SK-N-SH (cell line): ENCODE data around the gene DNAH6. TPM values are rescaled to one million over a fixed set of nuclear protein-coding genes. Genes with fewer than 3 reads are reported as not detected.

ENCODE experiments used
- CTCF ChIA-PET: fragments of 300-600, 350-600 bp; formaldehyde crosslinking; extraction: SDS; loops from one replicate; lab custom pipeline; 2021; lab: Yijun Ruan, JAX
- POLR2A ChIA-PET: fragments of 350-600 bp; sonication (Branson Sonifier 250); formaldehyde crosslinking; extraction: SDS; loops from one replicate; lab custom pipeline; 2020; ENCODE audit warnings: antibody characterized with exemption, inconsistent platforms; lab: Yijun Ruan, JAX
- DNase-seq: peaks from one replicate; pipeline ENCODE4 v3.0.0; 2012
- H2AFZ ChIP-seq: fragments of 200-600 bp; sonication (generic); 2 replicates; pipeline ENCODE4 v1.8.1; 2016; ENCODE audit warnings: antibody characterized with exemption, mild to moderate bottlenecking, low read depth
- H3F3A ChIP-seq: fragments of 200-600 bp; sonication (generic); replicated peaks from 2 replicates; pipeline ENCODE3; 2016; ENCODE audit warnings: antibody characterized with exemption, mild to moderate bottlenecking; ENCODE audit not compliant: insufficient read depth
- H3K27ac ChIP-seq, 2 experiments: fragments of 200-500 bp in 1 of 2; fragments of 200-600 bp in 1 of 2; sonication (Bioruptor generic) in 1 of 2; sonication (generic), shearing (Covaris generic) in 1 of 2; 2 replicates each; pipeline versions ENCODE4 v1.5.1 to v1.6.1; 2014 to 2016; ENCODE audit warnings: low read depth in 2 of 2, inconsistent platforms in 1 of 2, low read length in 1 of 2, mild to moderate bottlenecking in 1 of 2, mixed read lengths in 1 of 2
- H3K27me3 ChIP-seq: fragments of 200-600 bp; sonication (generic), shearing (Covaris generic); 2 replicates; pipeline ENCODE4 v1.6.1; 2016; ENCODE audit warnings: mixed run types; ENCODE audit not compliant: insufficient read depth
- H3K36me3 ChIP-seq, 2 experiments: fragments of 200-500 bp in 1 of 2; fragments of 200-600 bp in 1 of 2; sonication (Bioruptor generic) in 1 of 2; sonication (generic) in 1 of 2; replicated peaks in 1 of 2; 2 replicates each; pipeline versions ENCODE3 to v1.5.1; 2014 to 2016; ENCODE audit warnings: low read length in 1 of 2, mild to moderate bottlenecking in 1 of 2; ENCODE audit not compliant: insufficient read depth in 2 of 2, control insufficient read depth in 1 of 2
- H3K4me1 ChIP-seq, 2 experiments: fragments of 200-500 bp in 1 of 2; fragments of 200-600 bp in 1 of 2; sonication (Bioruptor generic) in 1 of 2; sonication (generic), shearing (Covaris generic) in 1 of 2; 2 replicates each; pipeline versions ENCODE4 v1.5.1 to v1.6.1; 2014 to 2016; ENCODE audit warnings: low read depth in 1 of 2, low read length in 1 of 2, mixed run types in 1 of 2; ENCODE audit not compliant: insufficient read depth in 2 of 2, control insufficient read depth in 1 of 2
- H3K4me2 ChIP-seq: fragments of 200-600 bp; sonication (generic), shearing (Covaris generic); 2 replicates; pipeline ENCODE4 v1.6.1; 2017; ENCODE audit warnings: mixed run types
- H3K4me3 ChIP-seq, 2 experiments: fragments of 200-500 bp in 1 of 2; fragments of 200-600 bp in 1 of 2; sonication (Bioruptor generic) in 1 of 2; sonication (generic), shearing (Covaris generic) in 1 of 2; 2 replicates each; pipeline versions ENCODE4 v1.5.1 to v1.8.1; 2014 to 2016; ENCODE audit warnings: low read depth in 2 of 2, inconsistent platforms in 1 of 2, low read length in 1 of 2, mild to moderate bottlenecking in 1 of 2, mixed read lengths in 1 of 2, moderate library complexity in 1 of 2
- H3K79me2 ChIP-seq: fragments of 200-600 bp; sonication (generic); 2 replicates; pipeline ENCODE4 v1.8.1; 2017; ENCODE audit warnings: mild to moderate bottlenecking; ENCODE audit not compliant: insufficient read depth
- H3K9ac ChIP-seq: fragments of 200-600 bp; sonication (generic); 2 replicates; pipeline ENCODE4 v1.6.1; 2017; ENCODE audit warnings: mixed run types
- H3K9me2 ChIP-seq: fragments of 200-600 bp; sonication (generic); 2 replicates; pipeline ENCODE4 v1.6.1; 2017; ENCODE audit warnings: mixed run types
- H3K9me3 ChIP-seq: fragments of 200-600 bp; sonication (generic); 2 replicates; pipeline ENCODE4 v1.6.1; 2017; ENCODE audit warnings: mixed run types, mild to moderate bottlenecking, moderate library complexity
- H4K20me1 ChIP-seq: fragments of 200-600 bp; sonication (generic); 2 replicates; pipeline ENCODE4 v1.6.1; 2017; ENCODE audit warnings: mild to moderate bottlenecking, mixed run types; ENCODE audit not compliant: insufficient read depth
- CTCF ChIP-seq: fragments of 200-600 bp; sonication (generic); IDR thresholded peaks from 2 replicates; pipeline ENCODE4 v1.6.1; 2017; ENCODE audit warnings: antibody characterized with exemption, mild to moderate bottlenecking, moderate library complexity
- EP300 ChIP-seq, 2 experiments: IDR thresholded peaks; 2 replicates each; pipeline versions ENCODE4 v1.4.0 to v1.6.1; 2012; ENCODE audit warnings: borderline replicate concordance in 1 of 2, low read depth in 1 of 2, low read length in 1 of 2
- EZH2phosphoT487 ChIP-seq: fragments of 200-600 bp; sonication (generic); IDR thresholded peaks from 2 replicates; pipeline ENCODE4 v1.6.1; 2017; ENCODE audit warnings: low read depth, mixed run types, mild to moderate bottlenecking, antibody characterized with exemption, moderate library complexity, borderline replicate concordance
- FOSL2 ChIP-seq: IDR thresholded peaks from 2 replicates; pipeline ENCODE4 v1.4.0; 2012; ENCODE audit warnings: low read depth, mild to moderate bottlenecking, moderate library complexity, borderline replicate concordance
- FOXJ3 ChIP-seq: sonication (generic); formaldehyde crosslinking; IDR thresholded peaks from 2 replicates; pipeline ENCODE4 v1.5.1; 2020; ENCODE audit warnings: mild to moderate bottlenecking, missing genetic modification reagents
- FOXM1 ChIP-seq: IDR thresholded peaks from 2 replicates; pipeline ENCODE4 v1.4.0; 2012; ENCODE audit warnings: low read depth, mild to moderate bottlenecking
- IRF3 ChIP-seq: fragments of 150-350 bp; IDR thresholded peaks from 2 replicates; pipeline ENCODE4 v1.6.1; 2016; ENCODE audit warnings: mild to moderate bottlenecking, low read depth, low read length
- JUND ChIP-seq: IDR thresholded peaks from 2 replicates; pipeline ENCODE4 v1.4.0; 2012
- MAX ChIP-seq: IDR thresholded peaks from 2 replicates; pipeline ENCODE4 v1.4.0; 2012; ENCODE audit warnings: low read depth
- MEF2A ChIP-seq: IDR thresholded peaks from 2 replicates; pipeline ENCODE4 v1.4.0; 2012; ENCODE audit warnings: low read depth, borderline replicate concordance
- RAD21 ChIP-seq: IDR thresholded peaks from 2 replicates; pipeline ENCODE4 v1.6.1; 2012; ENCODE audit warnings: mild to moderate bottlenecking, low read length
- RCOR1 ChIP-seq: fragments of 150-350 bp; IDR thresholded peaks from 2 replicates; pipeline ENCODE4 v1.6.1; 2017; ENCODE audit warnings: antibody characterized with exemption, low read length
- REST ChIP-seq: IDR thresholded peaks from 2 replicates; pipeline ENCODE4 v1.6.1; 2012; ENCODE audit warnings: mild to moderate bottlenecking, low read depth, low read length, moderate library complexity
- RFX5 ChIP-seq: IDR thresholded peaks from 2 replicates; pipeline ENCODE4 v1.6.1; 2012; ENCODE audit warnings: mild to moderate bottlenecking, improper control_type of control experiment, low read length
- RXRA ChIP-seq: IDR thresholded peaks from 2 replicates; pipeline ENCODE4 v1.4.0; 2012; ENCODE audit warnings: low read depth, mild to moderate bottlenecking, borderline replicate concordance
- TAF1 ChIP-seq: IDR thresholded peaks from 2 replicates; pipeline ENCODE4 v1.6.1; 2012; ENCODE audit warnings: low read depth, mild to moderate bottlenecking, low read length, moderate library complexity, borderline replicate concordance
- USF1 ChIP-seq: IDR thresholded peaks from 2 replicates; pipeline ENCODE4 v1.4.0; 2012; ENCODE audit warnings: low read depth, borderline replicate concordance
- YY1 ChIP-seq: IDR thresholded peaks from 2 replicates; pipeline ENCODE4 v1.4.0; 2012; ENCODE audit warnings: low read depth, mild to moderate bottlenecking
- ZBTB33 ChIP-seq: IDR thresholded peaks from 2 replicates; pipeline ENCODE4 v1.4.0; 2012; ENCODE audit warnings: low read depth, borderline replicate concordance
- WGBS: methylation state at CpG from one replicate; pipeline ENCODE4 v1.1.6; 2017; ENCODE audit warnings: low lambda C conversion rate; 5-methylcytosine and 5-hydroxymethylcytosine counted together
- polyA plus RNA-seq, 3 experiments: library from polyadenylated mRNA; depleted of rRNA; stranded (reverse); fragments of >200 nt; gene quantifications; 2 replicates each; pipeline ENCODE4 v1.2.3, GENCODE V29; 2012

The DNAH6 gene
- polyA plus RNA-seq, 1 of the 3 experiments (the other 2 are of a cell fraction) = 0.03 TPM

- TF ChIP-seq RAD21 = no peak
- TF ChIP-seq FOXM1 = no peak
Measured at GRCh38 chr2:84781942-84782716, 265.8 kb downstream of the DNAH6 start (continued).

- Histone ChIP-seq H3K9me2 (no peaks in the 10 kb centered on the region; the same call in 1 of the 2 replicates), H3K27ac (no peak overlapping the region), H3K4me1 (no peaks in the 10 kb centered on the region), H3K4me2 (no peak overlapping the region), H3K4me3 (no peak overlapping the region), H3K36me3 (no peaks in the 10 kb centered on the region), H2AFZ (peak overlapping the region; percentile 41; the same call in 1 of the 2 replicates), H3F3A (no peaks in the 10 kb centered on the region), H3K9ac (no peak overlapping the region), H3K9me3 (no peaks in the 10 kb centered on the region), H3K79me2 (no peaks in the 10 kb centered on the region), H4K20me1 (no peaks in the 10 kb centered on the region), H3K27me3 (no peaks in the 10 kb centered on the region)
- DNase-seq = no peak
- WGBS = 16% methylated on average over 1 of the region's 1 CpG
- CTCF ChIA-PET = no interaction called here
- POLR2A ChIA-PET = no interaction called here
- TF ChIP-seq MAX (no peak), RXRA (no peak), RFX5 (no peak), CTCF (no peak), JUND (no peak), MEF2A (no peak), FOXM1 (no peak), USF1 (no peak), TAF1 (no peak), IRF3 (no peak), YY1 (no peak), ZBTB33 (no peak), EZH2phosphoT487 (no peak), RCOR1 (no peak), FOSL2 (no peak), EP300 (IDR thresholded peaks at IDR 0.05; ENCODE audit: borderline replicate concordance in 1 of 2, low read depth in 1 of 2, low read length in 1 of 2) (no peak), FOXJ3 (CRISPR knock-in tag) (no peak), REST (no peak)
Measured at GRCh38 chr2:84782717-84783442, 266.6 kb downstream of the DNAH6 start.
